ENCODE data around the gene TULP3.
A peak's percentile ranks its signal among the peaks of the same experiment; 100 is the strongest.

The TULP3 gene

GRCh38 chr12:2933586-2933985, 42.9 kb downstream of the TULP3 start:
- no peak for DNase-seq

DNA sequence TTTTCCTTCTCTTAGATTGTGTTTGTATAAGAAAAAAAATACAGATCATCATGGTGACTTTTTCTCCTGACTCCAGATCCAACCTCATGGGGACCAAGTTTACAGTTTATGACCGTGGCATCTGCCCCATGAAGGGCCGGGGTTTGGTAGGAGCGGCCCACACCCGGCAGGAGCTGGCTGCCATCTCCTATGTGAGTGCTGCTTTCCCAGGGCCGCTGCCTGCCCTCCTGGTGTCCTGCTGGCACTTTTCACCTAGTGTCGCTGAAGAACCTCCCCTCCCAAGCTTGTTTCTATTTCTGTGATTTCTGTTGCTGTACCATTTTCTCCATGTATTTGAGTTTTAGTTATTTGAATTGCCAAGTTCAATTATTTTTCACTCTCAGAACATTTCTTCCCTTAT, 43.7 kb downstream of the TULP3 start:
- DNase-seq = no peak

DNA sequence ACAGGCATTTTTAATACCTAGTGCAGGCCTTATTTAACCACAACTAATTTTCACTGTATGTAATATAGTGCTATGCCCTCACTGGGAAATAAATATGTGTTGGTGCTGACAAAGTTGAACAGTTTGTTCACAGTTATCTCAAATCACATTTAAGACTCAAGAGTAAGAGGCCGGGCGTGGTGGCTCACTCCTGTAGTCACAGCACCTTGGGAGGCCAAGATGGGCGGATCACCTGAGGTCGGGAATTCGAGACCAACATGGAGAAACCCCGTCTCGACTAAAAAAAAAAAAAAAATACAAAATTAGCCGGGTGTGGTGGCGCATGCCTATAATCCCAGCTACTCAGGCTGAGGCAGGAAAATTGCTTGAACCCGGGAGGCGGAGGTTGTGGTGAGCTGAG, 45.6 kb downstream of the TULP3 start:
- no peak for DNase-seq

DNA sequence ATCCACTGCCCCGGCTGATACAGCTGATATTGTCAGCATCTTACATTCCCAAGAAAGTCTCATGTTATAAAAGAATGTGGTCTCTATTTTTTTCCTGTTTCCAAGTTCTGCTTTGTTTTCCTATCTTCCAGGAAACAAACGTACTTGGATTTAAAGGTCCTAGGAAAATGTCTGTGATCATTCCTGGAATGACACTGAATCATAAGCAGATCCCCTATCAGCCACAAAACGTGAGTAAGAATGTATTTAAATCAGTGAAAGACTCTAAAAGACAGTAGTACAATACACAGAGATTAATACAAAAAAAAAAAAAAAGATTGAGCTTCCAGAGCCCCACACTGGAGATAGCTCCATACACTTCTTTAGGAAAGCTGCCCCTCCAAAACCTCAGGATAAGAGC, 46.8 kb downstream of the TULP3 start:
- no peak for DNase-seq

DNA sequence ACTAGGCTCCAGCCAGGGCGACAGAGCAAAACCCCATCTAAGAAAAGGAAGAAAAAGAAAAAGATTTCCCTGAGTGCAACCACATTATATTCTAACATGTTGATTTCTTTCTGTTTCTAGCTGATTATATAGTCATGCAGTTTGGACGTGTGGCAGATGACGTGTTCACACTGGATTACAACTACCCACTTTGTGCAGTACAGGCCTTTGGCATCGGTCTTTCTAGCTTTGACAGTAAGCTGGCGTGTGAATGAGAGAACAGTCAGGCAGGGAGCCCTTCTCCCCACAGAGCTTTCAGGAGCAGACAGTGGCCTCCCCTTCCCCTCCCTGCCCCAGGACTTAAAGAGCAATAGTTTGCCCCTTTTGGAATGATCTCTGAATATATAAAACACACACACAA, 48.5 kb downstream of the TULP3 start:
- DNase-seq = no peak

GRCh38 chr12:2940564-2940963, 49.9 kb downstream of the TULP3 start:
- no peak for DNase-seq

GRCh38 chr12:2941524-2941923, 50.8 kb downstream of the TULP3 start:
- no peak for DNase-seq

- DNase-seq = peak; percentile 80
These were observed 53.8 kb downstream of the TULP3 start for GRCh38 chr12:2944401-2945047.

- no peak for DNase-seq
These were observed 58.7 kb downstream of the TULP3 start for GRCh38 chr12:2949411-2949810.

- no peak for DNase-seq
These were observed 65.2 kb downstream of the TULP3 start for GRCh38 chr12:2955888-2956287.

GRCh38 chr12:2957816-2958431, 67.2 kb downstream of the TULP3 start:
- DNase-seq = no peak

DNA sequence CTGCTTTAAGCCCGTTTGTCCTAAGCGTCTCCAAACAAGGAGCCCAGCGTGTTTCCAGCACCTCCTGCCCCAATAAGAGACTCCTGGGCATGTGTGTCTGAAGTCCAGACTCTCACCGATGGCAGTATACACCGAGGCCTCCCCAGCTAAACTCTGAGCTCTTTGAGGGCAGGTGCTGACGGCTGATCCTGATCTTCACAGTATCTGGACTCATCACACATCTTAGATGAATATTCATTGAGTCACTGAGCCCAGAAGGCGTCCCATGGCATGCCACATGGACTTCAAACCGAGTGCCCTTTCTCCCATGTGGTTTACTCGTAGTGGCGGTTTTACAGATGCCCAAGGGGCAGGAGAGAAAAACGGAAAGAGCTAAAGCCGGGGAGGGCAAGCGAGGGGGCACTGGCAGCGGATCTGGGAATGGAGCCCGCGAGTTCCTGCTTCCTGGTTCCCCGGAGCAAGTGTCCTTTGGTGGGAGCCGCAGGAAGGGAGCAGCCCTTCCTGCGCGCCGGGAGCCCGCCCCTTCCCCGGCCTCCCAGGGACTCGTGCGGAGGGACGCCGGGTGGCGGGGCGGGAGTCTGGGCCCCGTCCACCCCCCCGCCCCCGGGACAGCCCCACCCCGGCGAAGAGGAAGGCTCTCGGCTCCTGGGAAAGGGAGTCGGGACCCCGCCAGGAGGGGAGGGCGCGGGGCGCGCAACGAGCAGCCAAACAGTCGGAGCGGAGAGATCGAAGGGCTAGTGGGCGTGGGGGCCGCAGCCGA, 67.9 kb downstream of the TULP3 start:
- no peak for DNase-seq

- peak; percentile 64 for DNase-seq
These were observed 68.5 kb downstream of the TULP3 start, which contains the start of gene TEAD4 for GRCh38 chr12:2959192-2959504. Gene TEAD4 (plus strand): TSS chr12:2959397.

DNA sequence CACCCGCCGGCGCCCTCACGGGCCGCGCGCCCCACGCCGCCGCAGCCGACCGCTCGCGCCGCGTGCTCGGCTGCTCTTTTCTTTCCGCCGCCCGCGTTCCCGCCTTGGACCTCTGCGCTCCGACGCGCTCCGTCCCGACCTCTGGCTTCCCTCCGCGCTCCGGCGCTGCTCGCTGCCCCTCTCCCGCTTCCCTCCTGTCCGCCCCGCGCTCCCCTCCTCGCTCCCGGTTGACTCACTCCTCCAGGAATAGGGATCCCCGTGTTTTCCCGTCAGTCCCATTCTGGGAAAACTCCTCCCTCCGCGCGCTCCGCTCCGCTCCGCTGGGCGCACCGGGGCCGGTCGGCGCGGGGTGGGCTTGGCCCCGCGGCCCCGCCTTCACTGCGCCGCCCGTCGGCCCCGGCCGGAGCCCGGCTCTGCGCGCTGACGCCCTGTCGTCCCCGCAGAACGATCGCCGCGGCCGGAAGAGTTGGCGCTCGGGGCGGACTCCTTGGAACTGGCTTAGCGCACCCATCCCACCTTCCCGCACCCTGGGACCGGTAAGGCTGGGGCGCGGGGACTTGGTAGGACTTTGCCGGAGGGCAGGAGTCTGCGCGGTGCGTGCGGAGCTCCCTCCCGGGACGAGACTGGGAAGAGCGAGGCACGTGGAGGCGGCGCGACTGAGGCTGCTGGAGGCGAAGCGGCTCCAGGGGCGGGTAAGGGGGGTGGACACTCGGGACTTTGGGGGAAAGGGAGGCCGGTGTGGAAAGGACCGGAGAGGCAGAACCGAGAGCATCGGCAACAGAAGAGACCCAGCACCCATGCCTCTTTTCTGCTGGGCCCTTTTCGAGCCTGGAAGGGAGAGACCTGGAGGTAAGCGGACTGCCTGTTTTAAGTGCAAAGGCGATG, 69.1 kb downstream of the TULP3 start:
- DNase-seq = peak; percentile 63

DNA sequence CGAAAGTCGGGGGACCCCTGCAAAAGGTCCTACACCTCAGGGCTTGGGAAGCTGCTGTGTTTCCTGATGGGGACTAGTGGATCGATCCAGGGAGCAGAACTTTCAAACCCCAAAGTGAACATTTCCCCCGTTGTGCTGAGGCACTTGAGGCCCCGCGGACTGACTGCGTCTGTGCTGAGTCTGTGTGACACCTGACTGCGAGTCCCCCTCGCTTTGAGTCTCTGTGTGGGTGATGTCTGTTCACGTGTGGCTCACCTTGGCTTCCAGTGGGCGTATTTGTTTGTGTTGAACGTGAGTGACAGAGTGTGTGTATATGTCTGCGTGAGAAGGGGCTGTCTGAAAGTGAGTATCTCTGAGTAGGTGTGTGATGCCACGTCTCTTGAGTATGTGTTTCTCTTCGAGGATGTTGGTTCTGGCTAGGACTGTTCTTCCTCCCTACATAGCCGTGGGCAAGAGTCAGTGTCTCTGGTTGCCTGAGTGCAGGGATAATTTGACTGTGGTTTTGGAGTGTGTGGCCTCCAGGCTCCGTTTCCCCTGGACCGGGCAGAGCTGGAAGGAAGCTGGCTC, 69.8 kb downstream of the TULP3 start:
- peak; percentile 68 for DNase-seq

DNA sequence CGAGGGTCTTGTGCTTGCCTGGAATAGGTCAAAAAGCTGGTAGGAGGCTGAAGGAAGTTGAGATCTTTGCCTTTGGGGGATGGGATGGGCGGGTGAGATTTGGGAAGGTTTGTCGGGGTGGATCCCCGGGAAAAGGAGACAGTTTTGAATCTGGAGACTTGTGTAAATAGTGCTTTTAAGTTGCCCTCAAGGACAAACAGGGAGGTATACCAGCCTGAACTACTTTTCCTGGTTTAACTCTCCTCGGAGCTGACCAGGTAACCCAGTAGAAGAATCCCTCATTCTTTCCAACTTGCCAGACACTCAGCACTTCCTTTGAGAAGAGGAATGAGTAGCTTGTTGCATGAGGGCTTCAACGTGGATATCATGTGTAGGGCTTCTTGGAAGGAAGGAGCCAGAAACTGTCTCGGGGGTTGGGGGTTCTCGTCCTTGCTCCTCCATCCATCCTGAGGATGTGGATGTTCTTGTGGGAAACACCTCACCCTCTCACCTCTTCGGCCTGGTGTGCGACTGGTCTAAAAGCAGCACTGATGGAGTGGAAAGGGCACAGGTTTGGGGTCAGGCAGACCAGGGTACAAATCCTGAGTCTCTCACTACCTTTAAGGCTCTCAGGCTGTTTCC, 70.4 kb downstream of the TULP3 start:
- no peak for DNase-seq

- DNase-seq = no peak
These were observed 71.0 kb downstream of the TULP3 start for GRCh38 chr12:2961705-2962104.

DNA sequence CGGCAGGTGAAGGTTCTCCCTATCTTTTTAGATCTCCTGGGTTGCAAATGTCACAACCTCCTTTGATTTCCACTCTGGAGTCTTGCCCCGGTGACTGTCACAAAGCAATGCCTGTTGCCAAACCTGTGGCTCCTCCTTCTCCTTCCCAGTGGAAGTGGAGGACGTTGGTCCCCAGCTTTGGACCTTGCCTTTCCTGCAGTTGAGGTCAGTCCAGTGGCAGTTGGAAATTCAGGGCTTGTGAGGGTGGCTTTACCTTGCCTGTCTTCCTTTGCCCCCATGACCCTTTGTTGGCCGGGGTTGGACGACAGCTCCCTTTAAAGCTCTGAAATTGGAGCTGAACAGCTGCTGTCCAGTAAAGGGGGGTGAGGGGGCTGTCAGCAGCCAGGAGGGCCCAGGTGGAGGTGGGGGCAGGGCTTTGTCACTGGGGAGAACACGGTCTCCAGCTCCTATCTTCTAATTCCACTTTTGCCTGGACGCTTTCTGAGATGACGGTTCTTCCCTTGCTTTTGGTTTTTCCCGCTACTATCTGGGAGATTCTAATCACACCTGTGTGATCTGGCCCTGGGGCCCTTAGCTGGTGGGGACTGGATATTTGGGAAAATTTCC, 72.6 kb downstream of the TULP3 start:
- DNase-seq = no peak

GRCh38 chr12:2963760-2964292, 73.1 kb downstream of the TULP3 start:
- DNase-seq = no peak

DNA sequence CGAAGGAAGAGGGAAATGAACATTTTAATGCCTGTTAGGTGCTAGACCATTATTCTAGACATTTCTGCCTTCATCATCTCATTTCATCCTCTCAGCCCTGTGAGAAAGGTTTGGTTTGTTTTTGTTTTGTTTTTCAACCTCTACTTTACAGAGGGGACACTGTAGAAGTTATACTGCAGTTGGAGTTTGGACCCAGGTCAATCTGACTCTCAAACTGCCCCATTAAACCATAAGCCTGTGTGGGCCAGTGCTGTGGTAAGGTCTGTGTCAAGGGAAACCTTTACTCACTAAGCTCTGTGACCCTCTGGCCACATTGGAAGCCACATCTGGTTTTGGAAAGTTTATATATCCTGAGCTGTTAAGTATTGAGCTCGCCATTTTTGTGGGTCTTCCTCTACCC, 77.0 kb downstream of the TULP3 start:
- DNase-seq = no peak

DNA sequence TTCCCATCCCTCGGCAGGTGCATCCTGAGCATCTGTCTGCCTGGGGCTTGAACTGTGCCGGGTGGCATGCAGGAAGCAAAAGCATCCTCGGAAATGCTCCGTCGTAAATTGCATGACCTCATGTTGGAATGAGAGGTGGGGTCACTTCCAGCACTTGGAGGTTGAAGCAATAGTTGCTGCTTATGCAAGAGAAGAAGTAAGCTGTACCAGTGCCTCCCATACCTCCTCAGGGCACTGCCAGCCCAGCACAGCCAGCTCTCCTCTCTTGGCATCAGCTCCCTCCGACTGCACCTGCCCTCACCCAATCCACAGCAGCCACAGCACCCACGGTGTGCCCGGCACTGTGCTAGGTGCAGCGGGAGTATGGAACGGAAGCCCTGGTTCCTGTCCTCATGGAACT, 80.1 kb downstream of the TULP3 start:
- no peak for DNase-seq

- DNase-seq = no peak
These were observed 82.9 kb downstream of the TULP3 start for GRCh38 chr12:2973566-2973965.

All from activated CD8-positive, alpha-beta memory T cell treated with anti-CD3 and anti-CD28 coated beads for 24 hours (primary cell).